K562 (cell line): ENCODE results near the gene AJAP1. TPM values are rescaled to one million over a fixed set of nuclear protein-coding genes. Genes with fewer than 3 reads are reported as not detected.

Experiments
- ATAC-seq: fragments of 200-7000 bp; cut with Tn5 transposase; 3 replicates; pipeline ENCODE4 v1.9.1; 2020; ENCODE audit warnings: moderate library complexity
- BruUV-seq: library from RNA; stranded (reverse); fragments of 400-500 nt; replicated peaks from 2 replicates; lab custom pipeline; 2021; lab: Mats Ljungman, UMichigan
- CTCF ChIA-PET: fragments of 300-600 bp; formaldehyde crosslinking; extraction: SDS; loops from one replicate; lab custom pipeline; 2021; ENCODE audit warnings: low intra/inter-chr PET ratio; lab: Yijun Ruan, JAX
- POLR2A ChIA-PET: fragments of 300-600, 350-650 bp; sonication (Branson Sonifier 250); formaldehyde crosslinking; extraction: SDS; loops from one replicate; lab custom pipeline; 2021; ENCODE audit warnings: antibody characterized with exemption, inconsistent platforms; lab: Yijun Ruan, JAX
- DNase-seq, 4 experiments: peaks; one replicate each; pipeline versions ENCODE4 v3.0.0 to v3.0.0-alpha.2; 2011 to 2018; ENCODE audit warnings: low spot score in 3 of 4, mixed read lengths in 3 of 4; ENCODE audit errors: extremely low read depth in 1 of 4
- FAIRE-seq: peaks from 2 replicates; lab custom pipeline; 2011; peaks lifted over from hg19 to GRCh38; lab: Jason Lieb, UNC
- H2AFZ ChIP-seq: 2 replicates; pipeline ENCODE4 v1.6.0; 2011; ENCODE audit warnings: low read depth, low read length, control low read depth, inconsistent platforms
- H3K27ac ChIP-seq: fragments of 200-600 bp; 3 replicates; pipeline ENCODE4 v1.8.0; 2011; ENCODE audit warnings: low read depth, mild to moderate bottlenecking, control low read depth, inconsistent platforms, low read length, moderate library complexity, mixed read lengths; ENCODE audit errors: extremely low read depth
- H3K27me3 ChIP-seq, 2 experiments: fragments of 300-600 bp in 1 of 2; 2 replicates in 1 of 2; 3 replicates in 1 of 2; pipeline versions ENCODE4 v1.6.0 to v1.8.0; 2011; ENCODE audit warnings: inconsistent platforms in 2 of 2, low read length in 2 of 2, mild to moderate bottlenecking in 1 of 2, mixed read lengths in 1 of 2, moderate library complexity in 1 of 2; ENCODE audit not compliant: control insufficient read depth in 2 of 2, insufficient read depth in 2 of 2
- H3K36me3 ChIP-seq: fragments of 300-600 bp; 3 replicates; pipeline ENCODE4 v1.8.0; 2011; ENCODE audit warnings: mild to moderate bottlenecking, low read length, inconsistent platforms; ENCODE audit not compliant: control insufficient read depth, insufficient read depth
- H3K4me1 ChIP-seq, 2 experiments: fragments of 200-600 bp in 1 of 2; replicated peaks in 1 of 2; 2 replicates in 1 of 2; 3 replicates in 1 of 2; pipeline versions ENCODE4 v1.5.1 to v1.8.0; 2011; ENCODE audit warnings: inconsistent platforms in 2 of 2, low read length in 2 of 2, mild to moderate bottlenecking in 1 of 2, mixed read lengths in 1 of 2, moderate library complexity in 1 of 2; ENCODE audit not compliant: control insufficient read depth in 2 of 2, insufficient read depth in 2 of 2
- H3K4me2 ChIP-seq: 2 replicates; pipeline ENCODE4 v1.6.1; 2011; ENCODE audit warnings: low read length, control low read depth, inconsistent platforms, mixed read lengths; ENCODE audit not compliant: insufficient read depth
- H3K4me3 ChIP-seq: fragments of 200-600 bp; sonication (generic), shearing (Covaris generic); 2 replicates; pipeline ENCODE4 v1.5.1; 2016; ENCODE audit warnings: control low read depth, inconsistent platforms
- H3K79me2 ChIP-seq: fragments of 200-600 bp; 3 replicates; pipeline ENCODE4 v1.8.0; 2011; ENCODE audit warnings: low read length, inconsistent platforms; ENCODE audit not compliant: control insufficient read depth, insufficient read depth
- H3K9ac ChIP-seq, 2 experiments: 2 replicates each; pipeline versions ENCODE4 v1.6.0 to v1.6.1; 2011; ENCODE audit warnings: low read depth in 2 of 2, low read length in 2 of 2, control low read depth in 1 of 2, inconsistent platforms in 1 of 2, mild to moderate bottlenecking in 1 of 2, mixed read lengths in 1 of 2; ENCODE audit not compliant: insufficient read depth in 1 of 2
- H3K9me1 ChIP-seq: one replicate; pipeline ENCODE4 v1.6.0; 2011; ENCODE audit warnings: inconsistent platforms, mild to moderate bottlenecking, low read length, moderate library complexity; ENCODE audit not compliant: control insufficient read depth, insufficient read depth
- H3K9me3 ChIP-seq: replicated peaks from 2 replicates; pipeline ENCODE4 v1.5.1; 2011; ENCODE audit warnings: low read depth, low read length, inconsistent platforms; ENCODE audit not compliant: control insufficient read depth, insufficient read depth
- H4K20me1 ChIP-seq: replicated peaks from 2 replicates; pipeline ENCODE4 v1.6.1; 2011; ENCODE audit warnings: low read length, inconsistent platforms, mixed read lengths; ENCODE audit not compliant: control insufficient read depth, insufficient read depth
- CAMTA2 ChIP-seq: fragments of 250-450 bp; sonication (Bioruptor Pico); conservative IDR thresholded peaks from 2 replicates; pipeline ENCODE4 v1.5.1; 2022
- GABPA ChIP-seq: fragments of 200-800 bp; sonication (Bioruptor generic); conservative IDR thresholded peaks from 2 replicates; pipeline ENCODE4 v1.6.1; 2016; ENCODE audit warnings: low read depth, missing genetic modification characterization, missing compliant biosample characterization
- KLF16 ChIP-seq: IDR thresholded peaks from 2 replicates; pipeline ENCODE4 v1.6.1; 2016; ENCODE audit warnings: antibody characterized with exemption
- POLR3A ChIP-seq: IDR thresholded peaks from 2 replicates; pipeline ENCODE4 v1.6.1; 2011; ENCODE audit warnings: borderline replicate concordance, mild to moderate bottlenecking, moderate library complexity; ENCODE audit not compliant: insufficient read length, insufficient read depth; ENCODE audit errors: extremely low read depth
- RBM15 ChIP-seq: fragments of 200-400 bp; formaldehyde crosslinking; IDR thresholded peaks from 2 replicates; pipeline ENCODE4 v1.6.1; 2018; ENCODE audit warnings: mild to moderate bottlenecking, low read length, moderate library complexity; ENCODE audit not compliant: insufficient read depth
- SMC3 ChIP-seq: conservative IDR thresholded peaks from 2 replicates; pipeline ENCODE4 v1.6.1; 2011; ENCODE audit warnings: low read depth, low read length, improper control_type of control experiment; ENCODE audit not compliant: insufficient read depth
- STAG1 ChIP-seq: sonication (generic); formaldehyde crosslinking; IDR thresholded peaks from 2 replicates; pipeline ENCODE4 v1.5.0; 2020; ENCODE audit warnings: missing genetic modification reagents, borderline replicate concordance
- YY1 ChIP-seq, 3 experiments: IDR thresholded peaks; 2 replicates each; pipeline ENCODE4 v1.6.1; 2011; ENCODE audit warnings: low read length in 2 of 3, mild to moderate bottlenecking in 2 of 3, moderate library complexity in 2 of 3, borderline replicate concordance in 1 of 3, control low read depth in 1 of 3, low read depth in 1 of 3; ENCODE audit not compliant: insufficient read depth in 3 of 3, insufficient replicate concordance in 2 of 3, control insufficient read depth in 1 of 3, insufficient read length in 1 of 3; ENCODE audit errors: extremely low read depth in 1 of 3
- ZBTB9 ChIP-seq: fragments of 450-650 bp; formaldehyde crosslinking; IDR thresholded peaks from 2 replicates; pipeline ENCODE4 v1.4.0; 2020; ENCODE audit warnings: mild to moderate bottlenecking, moderate library complexity
- ZFP36 ChIP-seq: fragments of 150-350 bp; IDR thresholded peaks from 2 replicates; pipeline ENCODE4 v1.6.1; 2018; ENCODE audit warnings: low read length, low read depth; ENCODE audit not compliant: partially characterized antibody
- ZFPM2 ChIP-seq: fragments of 250-450 bp; sonication (Bioruptor Pico); IDR thresholded peaks from 2 replicates; pipeline ENCODE4 v1.5.1; 2022; ENCODE audit warnings: mild to moderate bottlenecking
- ZNF282 ChIP-seq: sonication (generic); formaldehyde crosslinking; IDR thresholded peaks from 2 replicates; pipeline ENCODE4 v1.8.1; 2023; ENCODE audit warnings: missing genetic modification reagents
- WGBS: fragments of 100-300 bp; shearing (Covaris generic); methylation state at CpG from one replicate; pipeline ENCODE4 v1.1.6; 2016; ENCODE audit warnings: low coverage, mixed read lengths; ENCODE audit not compliant: insufficient coverage; ENCODE audit errors: missing lambda C conversion rate; 5-methylcytosine and 5-hydroxymethylcytosine counted together
- in situ Hi-C: fragments of 300-500 bp; cut with MboI; formaldehyde crosslinking; loops from 4 replicates; pipeline ENCODE4 v1.15.0; 2018; ENCODE audit warnings: inconsistent platforms, mixed read lengths
- intact Hi-C: fragments of 100-400 bp; cut with micrococcal nuclease; formaldehyde crosslinking; loops from 2 replicates; pipeline ENCODE4 v1.14.2; 2022
- polyA plus RNA-seq, 8 experiments: library from polyadenylated mRNA; depleted of rRNA in 4 of 8; stranded (reverse) in 5 of 8; unstranded in 3 of 8; fragments of >200 nt; fragmentation: Nextera tagmentation in 2 of 8; fragmentation: Illumina TruSeq in 1 of 8; extraction: Ambion mirVana in 2 of 8; extraction: Trizol in 1 of 8; gene quantifications; 2 replicates each; pipeline versions ENCODE4 v1.2.1 to v1.2.3, GENCODE V29; 2011 to 2014; ENCODE audit warnings: inconsistent platforms in 1 of 8, missing spikeins in 1 of 8
- total RNA-seq, 7 experiments: library from RNA; depleted of rRNA in 6 of 7; stranded (reverse); fragments of >200 nt in 6 of 7; fragmentation: Illumina TruSeq in 2 of 7; extraction: Trizol in 2 of 7; gene quantifications; 2 replicates each; pipeline versions ENCODE4 v1.2.1 to v1.2.3, GENCODE V29; 2011 to 2021; ENCODE audit warnings: low replicate concordance in 1 of 7
- TF ChIP-seq, protein P1 (sequence below): fragments of 450-650 bp; formaldehyde crosslinking; IDR thresholded peaks from 2 replicates; pipeline ENCODE4 v1.4.0; 2022; ENCODE audit warnings: mild to moderate bottlenecking, moderate library complexity

AJAP1 gene
- total and polyA plus RNA-seq, 9 of the 15 experiments (the other 6 are each of a cell fraction or from before 2014, with no cell fraction given) = not detected

GRCh38 chr1:4728319-4729089 lies 74.1 kb downstream of the AJAP1 start:
- no peaks in the 10 kb centered on the region for H3K36me3 ChIP-seq
- no peak overlapping the region for H3K9ac ChIP-seq
- no peak for FAIRE-seq
- H3K4me3 ChIP-seq = no peak overlapping the region
- peaks cover 10% of the 10 kb centered on the region for H4K20me1 ChIP-seq
- no peak for DNase-seq
- H3K27me3 ChIP-seq = peaks cover under 1 to 71% of the 10 kb centered on the region in 2 experiments; a peak in 4 of 5 replicates
- no peak for TF ChIP-seq CAMTA2
- TF ChIP-seq ZNF282 = no peak
- TF ChIP-seq, protein P1, sequence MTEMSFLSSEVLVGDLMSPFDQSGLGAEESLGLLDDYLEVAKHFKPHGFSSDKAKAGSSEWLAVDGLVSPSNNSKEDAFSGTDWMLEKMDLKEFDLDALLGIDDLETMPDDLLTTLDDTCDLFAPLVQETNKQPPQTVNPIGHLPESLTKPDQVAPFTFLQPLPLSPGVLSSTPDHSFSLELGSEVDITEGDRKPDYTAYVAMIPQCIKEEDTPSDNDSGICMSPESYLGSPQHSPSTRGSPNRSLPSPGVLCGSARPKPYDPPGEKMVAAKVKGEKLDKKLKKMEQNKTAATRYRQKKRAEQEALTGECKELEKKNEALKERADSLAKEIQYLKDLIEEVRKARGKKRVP (CRISPR knock-in tag) = no peak
- no peak for TF ChIP-seq STAG1
- in situ Hi-C loops = no loop called here
- no peak overlapping the region for H3K4me2 ChIP-seq
- POLR2A ChIA-PET = no interaction called here
- CTCF ChIA-PET = no interaction called here
- intact Hi-C loops = no loop called here
- no peak overlapping the region for H3K27ac ChIP-seq
- no peaks in the 10 kb centered on the region; a peak in 1 of 5 replicates for H3K4me1 ChIP-seq
- ATAC-seq = no peak
- H2AFZ ChIP-seq = no peak overlapping the region
- no peaks in the 10 kb centered on the region for H3K9me3 ChIP-seq
- H3K9me1 ChIP-seq = peaks cover 4% of the 10 kb centered on the region
- WGBS = 0% methylated on average over 19 of the region's 19 CpGs
- no TSS peak for BruUV-seq
- H3K79me2 ChIP-seq = no peaks in the 10 kb centered on the region

DNA sequence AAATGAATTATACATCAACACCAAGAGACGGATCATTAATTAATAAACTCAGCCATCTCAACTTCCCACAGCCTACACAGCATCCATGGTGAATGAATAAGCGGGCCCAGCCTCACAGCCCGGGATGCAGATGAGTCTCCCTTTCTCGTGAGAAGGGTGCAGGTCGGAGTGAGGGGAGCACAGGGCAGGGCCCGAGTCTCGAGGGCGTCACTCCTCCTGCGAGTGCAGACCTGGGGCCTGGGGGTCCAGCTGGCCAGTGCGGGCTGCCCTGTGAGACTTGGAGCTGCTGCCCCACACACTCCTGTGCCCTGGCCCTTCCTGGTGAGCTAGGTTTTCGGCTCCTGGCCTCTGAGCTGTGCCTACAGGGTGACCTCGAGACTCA lies 74.7 kb downstream of the AJAP1 start:
- BruUV-seq = no TSS peak
- Histone ChIP-seq H3K27ac (no peak overlapping the region), H2AFZ (no peak overlapping the region), H3K4me2 (no peak overlapping the region), H3K36me3 (no peaks in the 10 kb centered on the region), H3K9me1 (peaks cover 4% of the 10 kb centered on the region), H3K4me1 (no peaks in the 10 kb centered on the region; a peak in 1 of 5 replicates), H3K9me3 (no peaks in the 10 kb centered on the region), H3K9ac (no peak overlapping the region; a peak in 1 of 4 replicates), H4K20me1 (peaks cover 13% of the 10 kb centered on the region), H3K4me3 (no peak overlapping the region), H3K27me3 (peaks cover 4 to 73% of the 10 kb centered on the region in 2 experiments; a peak in 4 of 5 replicates), H3K79me2 (no peaks in the 10 kb centered on the region)
- no peak for TF ChIP-seq GABPA (tag)
- TF ChIP-seq ZFP36 = no peak
- no peak for TF ChIP-seq POLR3A
- no peak for TF ChIP-seq KLF16
- no peak for TF ChIP-seq YY1 (IDR thresholded peaks at IDR 0.05; ENCODE audit: borderline replicate concordance in 1 of 3, control insufficient read depth in 1 of 3, extremely low read depth in 1 of 3, insufficient read depth in 3 of 3, insufficient read length in 1 of 3, insufficient replicate concordance in 2 of 3, low read depth in 1 of 3, low read length in 2 of 3)
- TF ChIP-seq ZFPM2 (CRISPR knock-in tag) = no peak
- TF ChIP-seq ZBTB9 (CRISPR knock-in tag) = no peak
- TF ChIP-seq RBM15 = no peak
- no peak for TF ChIP-seq SMC3
- POLR2A ChIA-PET = no interaction called here
- in situ Hi-C loops (no loop called here), intact Hi-C loops (no loop called here)
- ATAC-seq (no peak), FAIRE-seq (no peak), DNase-seq (no peak)
- CTCF ChIA-PET = no interaction called here
- WGBS = under 1% methylated on average over 12 of the region's 12 CpGs
